ENCODE results near the gene TNIP1.

Gene TNIP1

GRCh38 chr5:151113651-151114050 is 32.8 kb upstream of the TNIP1 start:
- Histone ChIP-seq H3K4me1 (ENCODE audit: insufficient read depth, insufficient read length) (no peaks in the 10 kb centered on the region), H3K9ac (ENCODE audit: insufficient read length, low read depth) (no peak overlapping the region), H3K36me3 (ENCODE audit: insufficient read depth, insufficient read length, low read length) (peaks cover 79% of the 10 kb centered on the region), H3K27me3 (ENCODE audit: insufficient read depth, insufficient read length) (no peaks in the 10 kb centered on the region), H3K4me3 (ENCODE audit: insufficient read length, low read depth) (no peak overlapping the region), H3K9me3 (ENCODE audit: insufficient read depth, low read length) (no peaks in the 10 kb centered on the region)
- TF ChIP-seq ZNF274 (IDR thresholded peaks at IDR 0.05; ENCODE audit: low read depth, low read length) = no peak
- TF ChIP-seq YY1 (IDR thresholded peaks at IDR 0.05; ENCODE audit: insufficient read depth, insufficient read length) = no peak
- TF ChIP-seq SUZ12 (IDR thresholded peaks at IDR 0.05; ENCODE audit: extremely low read depth, insufficient read depth, insufficient read length) = no peak
- DNase-seq (ENCODE audit: low read depth, low spot score) = no peak

GRCh38 chr5:151110992-151111391 is 30.2 kb upstream of the TNIP1 start:
- H3K27me3 ChIP-seq (ENCODE audit: insufficient read depth, insufficient read length) = no peaks in the 10 kb centered on the region
- no peak for DNase-seq (ENCODE audit: low read depth, low spot score)

GRCh38 chr5:151110122-151110681 is 29.4 kb upstream of the TNIP1 start:
- no peak for DNase-seq (ENCODE audit: low read depth, low spot score)
- H3K4me3 ChIP-seq (ENCODE audit: insufficient read length, low read depth) = no peak overlapping the region
- TF ChIP-seq YY1 (IDR thresholded peaks at IDR 0.05; ENCODE audit: insufficient read depth, insufficient read length) (no peak), SUZ12 (IDR thresholded peaks at IDR 0.05; ENCODE audit: extremely low read depth, insufficient read depth, insufficient read length) (no peak), ZNF274 (IDR thresholded peaks at IDR 0.05; ENCODE audit: low read depth, low read length) (no peak)

More at GRCh38 chr5:151110992-151111391, 30.2 kb upstream of the TNIP1 start:
- TF ChIP-seq ZNF274 (IDR thresholded peaks at IDR 0.05; ENCODE audit: low read depth, low read length) = no peak
- TF ChIP-seq YY1 (IDR thresholded peaks at IDR 0.05; ENCODE audit: insufficient read depth, insufficient read length) = no peak
- TF ChIP-seq SUZ12 (IDR thresholded peaks at IDR 0.05; ENCODE audit: extremely low read depth, insufficient read depth, insufficient read length) = no peak
- Histone ChIP-seq H3K4me3 (ENCODE audit: insufficient read length, low read depth) (no peak overlapping the region), H3K9me3 (ENCODE audit: insufficient read depth, low read length) (no peaks in the 10 kb centered on the region), H3K36me3 (ENCODE audit: insufficient read depth, insufficient read length, low read length) (peaks cover 83% of the 10 kb centered on the region), H3K4me1 (ENCODE audit: insufficient read depth, insufficient read length) (no peaks in the 10 kb centered on the region), H3K9ac (ENCODE audit: insufficient read length, low read depth) (no peak overlapping the region)

GRCh38 chr5:151108566-151108965 is 27.7 kb upstream of the TNIP1 start:
- no peaks in the 10 kb centered on the region for H3K9me3 ChIP-seq (ENCODE audit: insufficient read depth, low read length)
- no peak overlapping the region for H3K4me3 ChIP-seq (ENCODE audit: insufficient read length, low read depth)
- H3K9ac ChIP-seq (ENCODE audit: insufficient read length, low read depth) = no peak overlapping the region
- H3K36me3 ChIP-seq (ENCODE audit: insufficient read depth, insufficient read length, low read length) = peaks cover 92% of the 10 kb centered on the region
- TF ChIP-seq ZNF274 (IDR thresholded peaks at IDR 0.05; ENCODE audit: low read depth, low read length) (no peak), YY1 (IDR thresholded peaks at IDR 0.05; ENCODE audit: insufficient read depth, insufficient read length) (no peak), SUZ12 (IDR thresholded peaks at IDR 0.05; ENCODE audit: extremely low read depth, insufficient read depth, insufficient read length) (no peak)
- no peak for DNase-seq (ENCODE audit: low read depth, low spot score)
- H3K27me3 ChIP-seq (ENCODE audit: insufficient read depth, insufficient read length) = no peaks in the 10 kb centered on the region
- no peaks in the 10 kb centered on the region for H3K4me1 ChIP-seq (ENCODE audit: insufficient read depth, insufficient read length)

More at GRCh38 chr5:151110122-151110681, 29.4 kb upstream of the TNIP1 start:
- peaks cover 85% of the 10 kb centered on the region for H3K36me3 ChIP-seq (ENCODE audit: insufficient read depth, insufficient read length, low read length)
- no peaks in the 10 kb centered on the region for H3K4me1 ChIP-seq (ENCODE audit: insufficient read depth, insufficient read length)
- no peak overlapping the region for H3K9ac ChIP-seq (ENCODE audit: insufficient read length, low read depth)
- H3K9me3 ChIP-seq (ENCODE audit: insufficient read depth, low read length) = no peaks in the 10 kb centered on the region
- H3K27me3 ChIP-seq (ENCODE audit: insufficient read depth, insufficient read length) = no peaks in the 10 kb centered on the region

- Histone ChIP-seq H3K4me3 (ENCODE audit: insufficient read length, low read depth) (no peak overlapping the region), H3K36me3 (ENCODE audit: insufficient read depth, insufficient read length, low read length) (peaks cover 95% of the 10 kb centered on the region), H3K9me3 (ENCODE audit: insufficient read depth, low read length) (no peaks in the 10 kb centered on the region), H3K9ac (ENCODE audit: insufficient read length, low read depth) (no peak overlapping the region), H3K4me1 (ENCODE audit: insufficient read depth, insufficient read length) (no peaks in the 10 kb centered on the region), H3K27me3 (ENCODE audit: insufficient read depth, insufficient read length) (no peaks in the 10 kb centered on the region)
- no peak for DNase-seq (ENCODE audit: low read depth, low spot score)
- TF ChIP-seq SUZ12 (IDR thresholded peaks at IDR 0.05; ENCODE audit: extremely low read depth, insufficient read depth, insufficient read length) (no peak), ZNF274 (IDR thresholded peaks at IDR 0.05; ENCODE audit: low read depth, low read length) (no peak), YY1 (IDR thresholded peaks at IDR 0.05; ENCODE audit: insufficient read depth, insufficient read length) (no peak)
These were observed 27.1 kb upstream of the TNIP1 start for GRCh38 chr5:151107738-151108520.

GRCh38 chr5:151107084-151107483 is 26.2 kb upstream of the TNIP1 start:
- Histone ChIP-seq H3K9me3 (ENCODE audit: insufficient read depth, low read length) (no peaks in the 10 kb centered on the region), H3K36me3 (ENCODE audit: insufficient read depth, insufficient read length, low read length) (peaks cover 97% of the 10 kb centered on the region), H3K27me3 (ENCODE audit: insufficient read depth, insufficient read length) (no peaks in the 10 kb centered on the region), H3K4me1 (ENCODE audit: insufficient read depth, insufficient read length) (no peaks in the 10 kb centered on the region), H3K9ac (ENCODE audit: insufficient read length, low read depth) (no peak overlapping the region), H3K4me3 (ENCODE audit: insufficient read length, low read depth) (no peak overlapping the region)
- TF ChIP-seq ZNF274 (IDR thresholded peaks at IDR 0.05; ENCODE audit: low read depth, low read length) (no peak), YY1 (IDR thresholded peaks at IDR 0.05; ENCODE audit: insufficient read depth, insufficient read length) (no peak), SUZ12 (IDR thresholded peaks at IDR 0.05; ENCODE audit: extremely low read depth, insufficient read depth, insufficient read length) (no peak)
- DNase-seq (ENCODE audit: low read depth, low spot score) = no peak

- no peak for DNase-seq (ENCODE audit: low read depth, low spot score)
- Histone ChIP-seq H3K36me3 (ENCODE audit: insufficient read depth, insufficient read length, low read length) (peaks cover 98% of the 10 kb centered on the region), H3K27me3 (ENCODE audit: insufficient read depth, insufficient read length) (no peaks in the 10 kb centered on the region), H3K4me3 (ENCODE audit: insufficient read length, low read depth) (no peak overlapping the region), H3K4me1 (ENCODE audit: insufficient read depth, insufficient read length) (no peaks in the 10 kb centered on the region), H3K9me3 (ENCODE audit: insufficient read depth, low read length) (no peaks in the 10 kb centered on the region), H3K9ac (ENCODE audit: insufficient read length, low read depth) (no peak overlapping the region)
- TF ChIP-seq SUZ12 (IDR thresholded peaks at IDR 0.05; ENCODE audit: extremely low read depth, insufficient read depth, insufficient read length) (no peak), ZNF274 (IDR thresholded peaks at IDR 0.05; ENCODE audit: low read depth, low read length) (no peak), YY1 (IDR thresholded peaks at IDR 0.05; ENCODE audit: insufficient read depth, insufficient read length) (no peak)
These were observed 25.7 kb upstream of the TNIP1 start for GRCh38 chr5:151106509-151106908.
